Frontal cortex (tissue), 4 donors: ENCODE data around the gene MICALL1. TPM values are rescaled to one million over a fixed set of nuclear protein-coding genes. Genes with fewer than 3 reads are reported as not detected.

ENCODE experiments used
- DNase-seq, 2 donors: peaks; one replicate each; pipeline ENCODE4 v3.0.0; 2012; ENCODE audit warnings: low spot score in 2 of 2
- FAIRE-seq: peaks from 2 replicates; lab custom pipeline; 2012; peaks lifted over from hg19 to GRCh38; lab: Jason Lieb, UNC
- total RNA-seq: library from RNA; depleted of rRNA; stranded (reverse); fragments of >200 nt; gene quantifications from one replicate; pipeline ENCODE4 v1.2.3, GENCODE V29; 2014
- donor health status: control.
- donor health status: control.
- donor health status: control.

The MICALL1 gene
- 25.7 TPM for total RNA-seq

DNA sequence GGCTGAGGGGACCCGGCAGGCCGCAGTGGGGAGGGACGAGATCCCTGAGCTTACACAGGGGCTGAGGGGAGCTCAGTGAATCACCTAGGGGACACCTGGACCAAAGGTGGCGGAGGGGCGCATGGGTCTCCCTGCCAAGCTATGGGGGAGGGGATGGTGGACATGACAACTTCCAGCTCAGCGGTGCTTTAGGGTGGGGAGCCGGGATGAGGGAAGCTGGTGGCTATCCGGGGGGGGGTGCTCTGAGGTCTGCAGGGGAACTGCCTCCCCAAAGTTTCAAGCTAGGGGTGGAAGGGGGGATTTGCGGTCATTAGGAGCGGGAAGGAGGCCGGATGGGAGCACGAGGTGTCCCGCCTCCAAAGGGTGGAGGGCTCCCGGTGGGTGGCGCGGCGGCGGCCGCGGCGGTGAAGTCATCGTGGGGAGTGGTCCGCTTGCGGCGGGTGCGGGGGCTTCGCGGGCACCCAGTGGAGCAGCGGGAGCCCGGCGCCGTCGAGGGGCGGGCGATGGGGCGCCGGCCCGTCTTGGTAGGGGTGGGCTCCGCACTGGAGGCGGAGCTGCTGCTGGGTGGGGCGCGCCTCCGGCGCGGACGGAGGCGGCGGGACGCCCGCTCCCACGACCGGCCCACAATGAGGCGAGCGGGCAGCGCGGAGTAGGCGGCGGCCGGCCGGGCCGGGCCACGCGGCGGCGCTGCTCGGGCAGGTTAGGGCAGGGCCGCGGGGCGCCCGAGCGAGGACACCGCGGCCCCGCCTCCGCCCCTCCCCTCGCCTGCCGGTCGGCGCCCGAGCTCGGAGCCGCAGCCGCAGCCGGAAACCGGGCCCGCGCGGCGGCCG lies at the start of gene MICALL1:
TSS of gene MICALL1 (plus strand) at position 764 of the 830 bp plus-strand sequence. CDS start 126 bp downstream, outside the sequence.
- FAIRE-seq, result no peak
- DNase-seq, result peak; percentile 88 to 89

- DNase-seq (no peak), FAIRE-seq (no peak)
Observed at GRCh38 chr22:37860796-37861421, 45.2 kb upstream of the MICALL1 start.

DNA sequence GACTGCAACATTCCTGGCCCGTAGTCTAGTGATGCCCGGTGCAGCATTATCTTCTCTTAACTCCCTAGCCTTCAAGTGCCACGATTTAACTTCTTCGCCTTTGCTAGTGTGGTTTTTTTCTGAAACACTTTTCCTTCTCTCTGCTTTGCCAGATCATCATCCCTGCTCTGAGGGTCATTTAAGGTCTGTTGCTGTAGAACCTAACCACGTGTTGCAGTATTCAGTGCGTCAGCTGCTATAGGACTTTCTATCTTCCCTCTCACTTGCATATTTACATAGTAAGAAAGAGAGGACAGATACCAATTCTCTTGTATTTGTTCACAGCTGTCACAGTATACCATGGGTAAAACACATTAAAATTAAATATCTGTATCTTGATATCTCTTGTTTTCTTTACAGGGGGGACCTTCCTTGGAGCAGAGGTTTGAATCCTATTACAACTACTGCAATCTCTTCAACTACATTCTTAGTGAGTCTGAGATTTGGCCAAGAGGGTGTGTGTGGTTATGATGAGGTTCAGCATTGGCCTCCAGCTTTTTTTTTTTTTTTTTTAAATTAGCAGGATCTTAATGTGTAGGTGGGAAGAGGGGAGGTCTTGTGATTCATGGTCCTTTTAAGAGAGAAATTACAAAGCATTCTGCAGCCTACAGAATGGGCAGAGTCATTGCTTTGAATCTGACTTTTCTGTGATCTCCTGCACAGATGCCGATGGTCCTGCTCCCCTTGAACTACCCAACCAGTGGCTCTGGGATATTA lies 43.3 kb upstream of the MICALL1 start:
- DNase-seq, result no peak
- FAIRE-seq, result no peak

- no peak for DNase-seq
- no peak for FAIRE-seq
Observed at GRCh38 chr22:37865510-37865909, 40.6 kb upstream of the MICALL1 start.

- DNase-seq (no peak), FAIRE-seq (no peak)
Observed at GRCh38 chr22:37870273-37870672, 35.8 kb upstream of the MICALL1 start.

- no peak for DNase-seq
- peak; percentile 30 for FAIRE-seq
Observed at GRCh38 chr22:37880668-37881440, 25.2 kb upstream of the MICALL1 start.

- no peak for FAIRE-seq
- DNase-seq, result no peak
Observed at GRCh38 chr22:37884420-37884819, 21.7 kb upstream of the MICALL1 start.

DNA sequence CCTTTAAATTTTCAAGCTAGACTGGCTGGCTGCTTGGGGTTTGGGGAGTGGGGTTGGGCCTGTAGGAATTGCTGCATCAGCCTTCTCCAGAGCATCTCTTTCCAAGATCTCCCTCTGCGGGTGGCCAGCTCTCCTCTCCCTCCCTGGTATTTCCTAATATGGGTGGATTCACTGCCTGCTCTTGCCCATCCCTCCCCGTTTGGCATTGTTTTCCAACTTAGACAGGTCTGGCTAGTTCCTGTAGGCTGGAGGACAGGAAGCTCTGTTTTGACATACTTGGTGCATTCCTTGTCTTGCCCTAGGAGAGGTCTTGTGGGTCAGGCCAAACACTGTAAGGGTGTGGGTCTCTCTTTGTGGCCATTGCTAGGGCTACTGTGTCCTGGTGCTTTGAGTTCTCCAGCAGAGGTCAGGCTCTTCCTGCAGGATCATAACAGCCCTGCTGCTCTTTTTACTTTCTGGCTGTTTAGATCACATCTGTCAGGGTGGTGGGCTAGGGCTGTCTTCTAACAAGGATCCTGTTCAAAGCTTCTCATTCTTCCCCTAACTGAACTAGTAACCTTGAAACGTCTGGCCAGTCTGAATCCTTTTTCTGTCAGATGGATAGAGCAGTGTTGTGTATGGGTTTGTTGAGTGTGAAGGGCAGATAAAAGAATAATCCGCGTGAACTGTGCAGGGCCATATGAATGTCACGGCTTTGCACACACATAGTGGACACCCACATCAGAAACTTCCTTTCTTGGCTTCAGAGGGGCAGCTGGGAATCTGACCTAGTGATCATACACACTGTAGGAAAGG lies 18.3 kb upstream of the MICALL1 start:
- no peak for FAIRE-seq
- no peak for DNase-seq

GRCh38 chr22:37891926-37892325 lies 14.2 kb upstream of the MICALL1 start:
- DNase-seq (no peak), FAIRE-seq (no peak)

DNA sequence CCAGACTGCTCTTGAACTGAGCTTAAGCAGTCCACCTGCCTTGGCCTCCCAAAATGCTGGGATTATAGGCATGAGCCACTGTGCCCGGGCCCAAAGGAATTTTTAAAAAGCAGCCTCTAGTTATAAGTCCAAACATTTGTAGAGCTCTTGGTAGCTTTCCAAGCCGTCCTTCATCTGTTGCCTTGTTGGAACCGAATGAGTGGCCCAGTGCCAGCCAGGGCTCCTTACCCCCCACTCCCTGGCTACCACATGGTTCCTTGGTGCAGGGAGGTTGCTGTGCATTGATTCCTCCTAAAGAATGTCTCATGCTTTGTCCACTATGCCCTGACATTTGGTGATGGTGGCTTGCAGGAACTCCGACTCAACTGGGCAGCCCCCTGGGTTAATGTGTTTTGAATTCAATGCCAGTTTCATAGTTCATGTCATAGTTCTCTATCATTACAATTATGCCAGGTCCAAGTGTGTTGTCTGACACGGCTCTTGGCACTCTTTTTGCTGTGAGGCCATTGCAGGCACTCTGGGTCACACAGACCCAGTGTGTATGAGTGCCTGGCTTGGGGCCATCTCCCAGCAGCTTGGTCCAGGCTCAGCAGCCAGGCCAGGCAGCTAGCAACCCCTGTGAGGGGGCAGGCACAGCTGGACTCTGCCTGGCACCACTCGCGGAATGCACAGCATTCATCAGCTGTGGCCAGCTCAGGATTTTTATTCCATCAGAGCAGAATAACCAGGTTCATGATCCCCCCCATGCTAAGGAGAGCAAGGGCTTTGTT lies 13.3 kb upstream of the MICALL1 start:
- FAIRE-seq (no peak), DNase-seq (no peak)

- FAIRE-seq (no peak), DNase-seq (no peak)
Observed at GRCh38 chr22:37893583-37893983, 12.5 kb upstream of the MICALL1 start.

GRCh38 chr22:37894939-37895670 lies 11.0 kb upstream of the MICALL1 start:
- FAIRE-seq, result no peak
- no peak for DNase-seq

GRCh38 chr22:37896181-37896592 lies 9.9 kb upstream of the MICALL1 start:
- FAIRE-seq, result no peak
- no peak for DNase-seq

GRCh38 chr22:37896939-37897338 lies 9.2 kb upstream of the MICALL1 start:
- FAIRE-seq (no peak), DNase-seq (no peak)

- FAIRE-seq (no peak), DNase-seq (no peak)
Observed at GRCh38 chr22:37897807-37898206, 8.3 kb upstream of the MICALL1 start.

- FAIRE-seq, result no peak
- DNase-seq, result no peak
Observed at GRCh38 chr22:37898441-37899181, 7.5 kb upstream of the MICALL1 start.
